ENCODE results near the gene CHRND. TPM values are rescaled to one million over a fixed set of nuclear protein-coding genes. Genes with fewer than 3 reads are reported as not detected.

CHRND gene
- total RNA-seq, 1 experiment from 2014 or later, result 92.4 TPM

GRCh38 chr2:232508251-232508650, 17.7 kb upstream of the CHRND start:
- no peak for DNase-seq
- Histone ChIP-seq H3K27me3 (peaks cover 66% of the 10 kb centered on the region), H3K36me3 (no peaks in the 10 kb centered on the region), H3K27ac (no peak overlapping the region), H3K9me3 (replicated peaks) (no peaks in the 10 kb centered on the region), H3K4me1 (peaks cover 23% of the 10 kb centered on the region; the same call in 1 of the 2 replicates), H3K4me3 (no peak overlapping the region)

DNA sequence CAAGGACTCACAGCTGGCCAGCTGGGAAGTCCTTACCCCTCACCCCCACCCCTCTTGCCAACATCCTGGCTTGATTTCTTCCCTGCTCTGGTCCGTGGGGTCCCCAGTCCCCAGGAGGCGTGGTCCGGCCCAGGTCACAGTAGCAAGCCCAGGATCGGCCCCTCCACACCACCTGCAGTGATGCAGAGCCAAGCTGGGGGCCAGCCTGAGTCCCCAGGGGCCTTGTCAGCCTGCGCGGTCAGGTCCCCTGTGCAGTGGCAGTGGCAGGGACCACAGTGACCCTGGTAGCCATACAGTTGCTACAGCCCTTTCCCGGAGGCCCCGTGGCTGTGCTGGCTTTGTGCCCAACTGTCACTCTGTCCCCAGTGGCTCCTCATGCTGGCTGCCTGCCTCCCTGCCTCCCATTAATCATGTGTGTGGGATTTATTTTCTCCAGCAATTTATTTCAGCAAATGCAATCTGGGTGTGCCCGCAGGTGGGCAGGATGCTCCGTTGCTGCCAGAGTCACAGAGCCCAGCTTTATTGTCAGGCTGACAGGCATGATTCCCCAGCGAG, 14.5 kb upstream of the CHRND start:
- H3K4me3 ChIP-seq, result no peak overlapping the region
- no peak for DNase-seq
- no peaks in the 10 kb centered on the region for H3K36me3 ChIP-seq
- H3K27me3 ChIP-seq, result peaks cover 36% of the 10 kb centered on the region
- peaks cover 23% of the 10 kb centered on the region; the same call in 1 of the 2 replicates for H3K4me1 ChIP-seq
- H3K9me3 ChIP-seq (replicated peaks), result no peaks in the 10 kb centered on the region
- H3K27ac ChIP-seq, result no peak overlapping the region

DNA sequence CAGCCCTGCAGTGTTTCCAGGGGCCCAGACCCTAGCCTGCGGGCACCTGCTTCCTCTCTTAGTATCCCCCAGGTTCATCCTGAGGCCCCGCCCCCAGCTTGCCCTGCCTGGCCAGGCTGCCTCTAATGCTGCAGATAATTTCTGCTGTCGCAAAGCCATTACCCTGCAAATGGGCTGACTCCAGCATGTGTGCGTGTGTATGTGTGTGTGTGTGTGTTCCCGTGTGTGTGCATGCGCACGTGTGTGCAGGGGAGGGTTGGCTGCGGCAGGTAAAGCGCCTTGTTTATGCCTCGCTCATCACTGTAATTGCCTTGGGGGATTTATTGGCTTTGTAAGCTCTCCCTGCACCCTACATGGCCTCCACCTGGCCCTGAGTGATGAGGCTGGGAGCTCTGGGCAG, 13.4 kb upstream of the CHRND start:
- H3K9me3 ChIP-seq (replicated peaks), result no peaks in the 10 kb centered on the region
- H3K36me3 ChIP-seq, result no peaks in the 10 kb centered on the region
- no peak overlapping the region for H3K4me3 ChIP-seq
- no peak overlapping the region for H3K27ac ChIP-seq
- H3K27me3 ChIP-seq, result peaks cover 27% of the 10 kb centered on the region; the same call in 1 of the 2 replicates
- H3K4me1 ChIP-seq, result peaks cover 23% of the 10 kb centered on the region; the same call in 1 of the 2 replicates
- peak; percentile 59 for DNase-seq

DNA sequence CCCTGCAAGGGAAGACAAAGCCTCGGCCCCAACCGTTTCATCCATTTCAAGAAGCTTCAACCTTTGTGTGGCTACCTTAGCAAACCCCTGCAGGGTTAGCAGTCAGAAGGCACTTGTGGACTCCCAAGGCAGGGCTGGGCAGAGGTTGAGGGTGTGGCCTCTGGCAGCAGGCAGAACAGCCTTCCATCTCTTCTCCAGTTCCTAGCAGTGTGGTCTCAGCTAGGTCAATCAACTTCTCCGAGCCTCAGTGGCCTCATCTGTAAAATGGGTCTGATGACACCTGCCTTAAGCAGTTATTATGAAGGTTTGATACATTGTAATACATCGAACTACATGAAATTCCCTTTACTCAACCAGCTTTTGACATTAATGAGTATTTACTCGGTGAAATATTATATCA, 12.6 kb upstream of the CHRND start:
- no peak for DNase-seq
- H3K27me3 ChIP-seq, result peaks cover 22% of the 10 kb centered on the region; the same call in 1 of the 2 replicates
- H3K4me3 ChIP-seq, result no peak overlapping the region
- no peaks in the 10 kb centered on the region for H3K9me3 ChIP-seq (replicated peaks)
- H3K27ac ChIP-seq, result no peak overlapping the region
- H3K36me3 ChIP-seq, result no peaks in the 10 kb centered on the region
- peaks cover 23% of the 10 kb centered on the region; the same call in 1 of the 2 replicates for H3K4me1 ChIP-seq

GRCh38 chr2:232515639-232516038, 10.3 kb upstream of the CHRND start:
- Histone ChIP-seq H3K4me1 (peaks cover 23% of the 10 kb centered on the region; the same call in 1 of the 2 replicates), H3K9me3 (replicated peaks) (no peaks in the 10 kb centered on the region), H3K27me3 (peaks cover 26% of the 10 kb centered on the region), H3K36me3 (no peaks in the 10 kb centered on the region), H3K4me3 (no peak overlapping the region), H3K27ac (no peak overlapping the region)
- no peak for DNase-seq

DNA sequence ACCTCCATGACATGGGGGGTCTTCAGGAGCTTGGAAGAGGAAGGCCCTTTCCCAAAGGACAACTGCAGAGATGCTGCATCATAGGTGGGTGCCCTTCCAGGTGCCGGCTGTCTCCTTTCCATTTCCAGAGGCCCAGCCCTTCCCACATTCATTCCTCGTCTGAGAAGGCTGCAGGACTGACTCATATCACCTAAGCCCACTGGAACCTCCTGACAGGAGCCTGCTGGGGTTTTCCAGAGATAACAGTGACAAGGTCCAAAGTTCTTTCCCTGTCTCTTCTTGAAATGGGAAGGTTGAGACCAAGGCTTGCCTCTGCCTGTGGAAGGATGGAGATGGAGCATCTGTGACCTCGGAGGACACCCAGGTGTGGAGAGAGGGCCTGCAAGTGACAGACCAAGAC, 9.4 kb upstream of the CHRND start:
- H3K27ac ChIP-seq, result no peak overlapping the region
- H3K4me3 ChIP-seq, result no peak overlapping the region
- peaks cover 23% of the 10 kb centered on the region; the same call in 1 of the 2 replicates for H3K4me1 ChIP-seq
- DNase-seq, result no peak
- no peaks in the 10 kb centered on the region for H3K9me3 ChIP-seq (replicated peaks)
- no peaks in the 10 kb centered on the region for H3K36me3 ChIP-seq
- H3K27me3 ChIP-seq, result peaks cover 31% of the 10 kb centered on the region

GRCh38 chr2:232518844-232519243, 7.1 kb upstream of the CHRND start:
- no peak for DNase-seq
- H3K27ac ChIP-seq, result no peak overlapping the region
- H3K4me1 ChIP-seq, result peaks cover 8% of the 10 kb centered on the region; the same call in 1 of the 2 replicates
- H3K4me3 ChIP-seq, result no peak overlapping the region
- no peaks in the 10 kb centered on the region for H3K36me3 ChIP-seq
- H3K9me3 ChIP-seq (replicated peaks), result no peaks in the 10 kb centered on the region
- peaks cover 21% of the 10 kb centered on the region for H3K27me3 ChIP-seq

DNA sequence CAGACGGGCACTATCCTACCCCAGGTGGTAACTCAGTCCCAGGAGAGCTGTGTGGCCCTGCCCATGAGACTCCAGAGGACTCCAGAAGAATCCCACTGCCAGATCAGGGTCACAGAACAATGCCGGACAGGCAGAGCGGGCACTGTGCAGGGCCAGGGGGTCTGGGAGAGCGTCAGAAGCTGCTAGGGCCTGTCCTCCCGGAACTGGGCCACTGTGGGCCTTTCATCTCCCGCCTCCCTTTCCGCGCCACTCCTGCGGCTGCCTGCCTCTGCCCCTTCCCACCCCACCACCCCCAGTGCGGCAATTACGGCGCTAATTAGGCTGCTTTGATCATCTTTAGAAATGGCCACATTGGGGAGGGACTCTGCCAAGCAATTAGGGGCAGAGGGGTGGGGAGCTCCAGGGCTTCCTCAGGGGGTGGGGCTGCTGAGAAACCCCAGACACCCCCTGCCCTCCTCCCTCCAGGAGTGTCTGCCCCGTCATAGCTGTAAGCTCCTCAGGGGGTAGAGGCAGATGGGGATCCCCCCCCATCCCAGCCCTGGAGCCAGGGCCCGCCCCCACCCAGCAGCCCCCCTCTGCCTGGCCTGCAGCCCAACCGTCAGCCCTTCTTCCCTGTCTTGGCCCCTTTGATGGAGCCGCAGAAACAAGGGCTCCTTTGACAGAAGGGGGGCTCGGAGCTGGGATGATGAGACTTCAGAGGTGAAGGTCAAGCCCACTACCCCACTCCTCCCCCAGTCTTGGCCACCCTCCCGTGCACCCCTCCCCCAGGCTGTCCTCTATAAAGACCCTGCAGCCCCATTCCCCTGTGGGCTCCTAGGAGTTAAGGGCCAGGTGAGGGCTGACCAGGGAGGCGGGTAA, 6.2 kb upstream of the CHRND start, which contains the start of gene PRSS56:
TSS of gene PRSS56 (plus strand) at position 808 of the 858 bp plus-strand sequence. CDS start 211 bp downstream, outside the sequence.
- Histone ChIP-seq H3K9me3 (replicated peaks) (no peaks in the 10 kb centered on the region), H3K27me3 (peaks cover 21% of the 10 kb centered on the region), H3K4me3 (no peak within 1 kb of the TSS), H3K27ac (no peak within 1 kb of the TSS), H3K36me3 (no peaks in the 10 kb centered on the region), H3K4me1 (no peaks in the 10 kb centered on the region; the same call in 1 of the 2 replicates)
- no peak for DNase-seq

DNA sequence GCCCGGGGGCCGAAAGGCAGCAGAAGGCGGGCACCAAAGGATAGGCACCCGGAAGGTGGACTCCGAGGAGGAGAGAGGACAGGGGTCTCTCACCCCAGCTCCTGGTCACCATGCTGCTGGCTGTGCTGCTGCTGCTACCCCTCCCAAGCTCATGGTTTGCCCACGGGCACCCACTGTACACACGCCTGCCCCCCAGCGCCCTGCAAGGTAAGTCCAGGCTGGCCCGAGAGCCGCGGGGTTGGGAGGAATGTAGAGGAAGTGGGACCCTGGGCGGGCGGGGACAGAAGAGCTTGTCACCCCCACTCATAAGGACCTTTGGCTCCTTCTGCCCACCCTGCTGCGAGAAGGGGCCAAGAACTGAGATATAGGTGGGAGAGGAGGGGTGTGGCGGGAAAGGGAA, 5.5 kb upstream of the CHRND start:
- H3K27ac ChIP-seq, result no peak overlapping the region
- peaks cover 6% of the 10 kb centered on the region for H3K4me1 ChIP-seq
- H3K27me3 ChIP-seq, result peaks cover 21% of the 10 kb centered on the region
- H3K4me3 ChIP-seq, result no peak overlapping the region
- H3K36me3 ChIP-seq, result no peaks in the 10 kb centered on the region
- no peaks in the 10 kb centered on the region for H3K9me3 ChIP-seq (replicated peaks)
- no peak for DNase-seq

DNA sequence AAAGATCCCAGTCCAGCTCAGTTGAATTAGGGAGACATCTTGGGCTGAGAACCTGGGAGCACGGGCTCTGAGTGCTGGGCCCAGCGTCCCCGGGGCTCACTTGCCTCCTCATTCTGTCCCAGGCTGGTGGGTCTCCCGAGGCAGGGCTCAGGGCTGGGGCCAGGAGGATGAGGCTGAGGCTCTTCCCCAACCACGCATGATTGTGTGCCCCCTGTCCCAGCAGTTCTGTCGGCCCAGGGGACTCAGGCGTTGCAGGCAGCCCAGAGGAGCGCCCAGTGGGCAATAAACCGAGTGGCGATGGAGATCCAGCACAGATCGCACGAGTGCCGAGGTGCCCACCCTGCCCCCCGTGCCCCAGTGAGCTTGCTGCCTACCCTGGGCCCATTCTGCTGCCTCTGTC, 4.9 kb upstream of the CHRND start:
- Histone ChIP-seq H3K27ac (no peak overlapping the region), H3K4me3 (no peak overlapping the region), H3K9me3 (replicated peaks) (no peaks in the 10 kb centered on the region), H3K4me1 (peaks cover 7% of the 10 kb centered on the region), H3K36me3 (no peaks in the 10 kb centered on the region), H3K27me3 (peaks cover 21% of the 10 kb centered on the region)
- no peak for DNase-seq

DNA sequence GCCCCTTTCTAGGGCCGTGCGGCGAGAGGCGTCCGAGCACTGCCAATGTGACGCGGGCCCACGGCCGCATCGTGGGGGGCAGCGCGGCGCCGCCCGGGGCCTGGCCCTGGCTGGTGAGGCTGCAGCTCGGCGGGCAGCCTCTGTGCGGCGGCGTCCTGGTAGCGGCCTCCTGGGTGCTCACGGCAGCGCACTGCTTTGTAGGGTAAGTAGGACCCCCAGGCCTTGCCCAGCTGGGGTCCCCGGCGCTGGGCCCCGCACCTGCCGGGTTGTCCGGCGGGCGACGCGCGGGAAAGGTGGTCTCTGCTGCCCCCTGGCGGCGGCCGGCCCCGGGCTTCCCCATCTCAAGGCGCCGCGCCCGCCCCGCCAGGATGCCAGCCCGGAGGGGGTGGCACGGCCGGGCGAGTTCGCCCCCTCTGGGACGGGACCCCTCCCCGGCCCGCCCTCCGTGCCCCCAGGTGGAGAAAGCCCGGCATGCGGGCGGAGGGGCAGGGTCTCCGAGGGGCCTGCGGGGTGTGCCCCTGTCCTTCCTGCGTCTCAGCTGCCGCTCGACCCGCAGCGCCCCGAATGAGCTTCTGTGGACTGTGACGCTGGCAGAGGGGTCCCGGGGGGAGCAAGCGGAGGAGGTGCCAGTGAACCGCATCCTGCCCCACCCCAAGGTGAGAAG, 3.9 kb upstream of the CHRND start:
- Histone ChIP-seq H3K4me3 (peak overlapping the region; percentile 41), H3K36me3 (no peaks in the 10 kb centered on the region), H3K27ac (no peak overlapping the region), H3K9me3 (replicated peaks) (no peaks in the 10 kb centered on the region), H3K4me1 (peaks cover 13% of the 10 kb centered on the region), H3K27me3 (peaks cover 21% of the 10 kb centered on the region)
- DNase-seq, result peak in 1 of 2 experiments; percentile 64

- no peak overlapping the region for H3K27ac ChIP-seq
- no peaks in the 10 kb centered on the region for H3K36me3 ChIP-seq
- H3K9me3 ChIP-seq (replicated peaks), result no peaks in the 10 kb centered on the region
- peaks cover 21% of the 10 kb centered on the region for H3K27me3 ChIP-seq
- peaks cover 13% of the 10 kb centered on the region for H3K4me1 ChIP-seq
- DNase-seq, result no peak
- H3K4me3 ChIP-seq, result peak overlapping the region; percentile 41
Observed at GRCh38 chr2:232522623-232523401, 3.1 kb upstream of the CHRND start.

- no peak for DNase-seq
- peaks cover 21% of the 10 kb centered on the region for H3K27me3 ChIP-seq
- H3K27ac ChIP-seq, result no peak overlapping the region
- H3K36me3 ChIP-seq, result no peaks in the 10 kb centered on the region
- peaks cover 13% of the 10 kb centered on the region for H3K4me1 ChIP-seq
- H3K4me3 ChIP-seq, result no peak overlapping the region
- no peaks in the 10 kb centered on the region for H3K9me3 ChIP-seq (replicated peaks)
Observed at GRCh38 chr2:232523402-232523681, 2.6 kb upstream of the CHRND start.

- no peak for DNase-seq
- H3K27me3 ChIP-seq, result peaks cover 20% of the 10 kb centered on the region
- no peaks in the 10 kb centered on the region for H3K9me3 ChIP-seq (replicated peaks)
- H3K4me3 ChIP-seq, result no peak overlapping the region
- peaks cover 13% of the 10 kb centered on the region for H3K4me1 ChIP-seq
- no peaks in the 10 kb centered on the region for H3K36me3 ChIP-seq
- no peak overlapping the region for H3K27ac ChIP-seq
Observed at GRCh38 chr2:232523682-232524597, 2.0 kb upstream of the CHRND start.

Data from SJCRH30 (cell line).